ENCODE data around the gene ANAPC15. TPM values are rescaled to one million over a fixed set of nuclear protein-coding genes. Genes with fewer than 3 reads are reported as not detected.

The ANAPC15 gene
- total RNA-seq, 2 donors from 2014 or later: 35.5 to 65.6 TPM

DNA sequence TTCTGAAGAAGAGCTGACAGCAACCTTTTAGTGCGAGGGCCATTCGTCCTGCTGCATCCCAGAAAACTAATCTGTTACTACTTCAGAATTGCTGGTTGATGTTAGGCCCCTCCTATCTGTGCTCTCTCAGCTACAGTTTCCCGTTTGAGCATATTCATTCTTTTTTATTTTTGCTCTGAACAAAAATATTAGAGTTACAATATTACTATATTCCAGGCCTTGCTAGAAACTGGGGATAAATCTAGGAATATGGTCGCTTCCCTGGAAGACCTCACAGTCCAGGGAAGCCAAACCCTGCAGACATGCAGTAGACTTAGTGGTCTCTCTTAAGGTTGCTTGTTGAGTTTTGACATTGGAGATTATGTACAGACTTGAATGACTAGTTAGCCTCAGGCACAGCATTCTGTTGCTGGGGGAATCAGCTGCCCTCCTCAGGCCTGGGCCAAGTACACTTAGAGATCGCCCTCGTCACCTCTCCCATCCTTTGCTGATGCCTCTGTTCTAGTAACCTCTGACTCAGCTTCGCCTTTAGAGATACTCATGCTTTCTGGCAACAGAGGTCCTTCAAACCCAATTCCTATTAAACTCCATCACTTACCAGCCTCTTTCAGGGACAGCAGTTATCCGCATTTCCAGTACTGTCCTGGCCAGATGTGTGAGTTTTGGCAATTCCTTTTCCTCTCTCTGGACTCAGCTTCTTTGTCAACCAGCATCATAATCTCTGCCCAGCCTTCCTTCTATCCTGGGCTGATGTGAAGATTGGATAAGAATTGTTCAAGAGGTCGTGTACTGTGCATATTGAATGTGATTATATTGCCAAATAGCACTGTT, 698 bp upstream of the ANAPC15 start:
- Mint-ChIP-seq H3K4me3 (peak overlapping the region; percentile 87), H3K27ac (peak overlapping the region; percentile 96)
- ATAC-seq (replicated peaks): peak; percentile 2

GRCh38 chr11:72111300-72112142, 974 bp downstream of the ANAPC15 start:
- peak; percentile 0 for ATAC-seq (replicated peaks)
- peak overlapping the region; percentile 87 for H3K4me3 Mint-ChIP-seq
- peaks cover 2% of the 10 kb centered on the region for H3K27me3 Mint-ChIP-seq
- H3K4me1 Mint-ChIP-seq: peaks cover 24% of the 10 kb centered on the region
- peaks cover 10% of the 10 kb centered on the region for H3K9me3 Mint-ChIP-seq
- H3K27ac Mint-ChIP-seq: peak overlapping the region; percentile 96
- H3K36me3 Mint-ChIP-seq (ENCODE audit: low read depth): peaks cover 32% of the 10 kb centered on the region

More for the DNA sequence above, 698 bp upstream of the ANAPC15 start:
- Mint-ChIP-seq H3K36me3 (ENCODE audit: low read depth) (peaks cover 26% of the 10 kb centered on the region), H3K4me1 (peaks cover 24% of the 10 kb centered on the region), H3K9me3 (peaks cover 10% of the 10 kb centered on the region), H3K27me3 (peaks cover 6% of the 10 kb centered on the region)

GRCh38 chr11:72105888-72106287, 6.6 kb downstream of the ANAPC15 start, which contains the start of gene TOMT:
Gene TOMT (plus strand): TSS chr11:72105924. CDS start chr11:72105952, 28 bp downstream.
- Mint-ChIP-seq H3K9me3 (no peaks in the 10 kb centered on the region), H3K27ac (peak within 1 kb of the TSS; percentile 43), H3K27me3 (no peaks in the 10 kb centered on the region), H3K4me3 (peak within 1 kb of the TSS; percentile 92), H3K4me1 (peaks cover 30% of the 10 kb centered on the region), H3K36me3 (ENCODE audit: low read depth) (peaks cover 43% of the 10 kb centered on the region)
- no peak for ATAC-seq (replicated peaks)

- H3K9me3 Mint-ChIP-seq: no peaks in the 10 kb centered on the region
- no peaks in the 10 kb centered on the region for H3K27me3 Mint-ChIP-seq
- peak overlapping the region; percentile 96 for H3K27ac Mint-ChIP-seq
- H3K4me1 Mint-ChIP-seq: peaks cover 36% of the 10 kb centered on the region
- H3K4me3 Mint-ChIP-seq: peak overlapping the region; percentile 92
- H3K36me3 Mint-ChIP-seq (ENCODE audit: low read depth): peaks cover 45% of the 10 kb centered on the region
- no peak for ATAC-seq (replicated peaks)
Observed at GRCh38 chr11:72103754-72104167, 8.7 kb downstream of the ANAPC15 start.

DNA sequence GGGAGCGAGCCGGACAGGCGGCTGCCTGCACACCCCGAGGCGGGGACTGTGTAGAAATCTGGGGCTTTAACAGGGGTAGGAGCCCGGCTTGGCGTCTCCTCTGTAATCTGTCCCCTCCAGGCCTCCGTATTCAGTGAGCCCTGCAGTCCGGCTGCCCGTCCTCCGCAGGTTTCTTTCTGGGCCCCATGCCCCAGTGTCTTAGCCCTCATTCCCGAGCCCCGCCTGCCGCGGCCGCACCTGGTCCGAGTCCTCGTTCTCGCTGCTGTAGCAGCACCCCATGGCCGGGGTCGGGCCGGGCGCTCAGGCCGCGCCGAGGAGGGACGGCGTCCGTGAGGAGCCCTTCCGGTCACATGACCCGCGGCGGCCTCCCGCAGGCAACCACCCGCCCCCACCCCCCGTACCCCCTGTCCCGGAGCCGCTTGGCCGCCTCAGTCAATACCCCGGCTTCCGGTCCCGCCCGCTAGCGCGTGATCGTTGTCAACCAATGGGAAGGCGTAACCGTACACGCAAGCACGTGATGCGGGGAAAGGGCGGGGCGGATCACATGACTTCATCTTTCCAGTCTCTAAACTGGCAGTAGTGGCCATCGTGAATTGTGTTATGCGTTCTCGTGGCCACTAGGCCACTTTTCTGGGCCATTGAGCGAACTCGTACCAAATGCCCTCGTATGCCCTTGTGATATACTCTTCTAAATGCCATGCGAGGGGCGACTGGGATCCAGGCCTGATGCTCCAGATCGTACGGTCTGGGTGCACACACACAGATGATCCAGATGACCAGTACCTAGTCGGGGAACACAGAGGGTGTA, 9.3 kb downstream of the ANAPC15 start, which contains the start of gene LAMTOR1:
LAMTOR1 (minus strand) TSS at position 352 of the 808 bp plus-strand sequence; CDS start at position 279, 73 bp downstream.
- Mint-ChIP-seq H3K27ac (peak within 1 kb of the TSS; percentile 96), H3K4me1 (peaks cover 36% of the 10 kb centered on the region)

GRCh38 chr11:72102631-72102945, 9.9 kb downstream of the ANAPC15 start:
- Mint-ChIP-seq H3K9me3 (no peaks in the 10 kb centered on the region), H3K4me3 (peak overlapping the region; percentile 92), H3K27me3 (no peaks in the 10 kb centered on the region), H3K36me3 (ENCODE audit: low read depth) (peaks cover 56% of the 10 kb centered on the region), H3K27ac (peak overlapping the region; percentile 96), H3K4me1 (peaks cover 41% of the 10 kb centered on the region)
- peak; percentile 16 for ATAC-seq (replicated peaks)

More for the DNA sequence above, 9.3 kb downstream of the ANAPC15 start, which contains the start of gene LAMTOR1:
- H3K27me3 Mint-ChIP-seq: no peaks in the 10 kb centered on the region
- peak within 1 kb of the TSS; percentile 92 for H3K4me3 Mint-ChIP-seq
- H3K9me3 Mint-ChIP-seq: no peaks in the 10 kb centered on the region
- ATAC-seq (replicated peaks): peak; percentile 99
- H3K36me3 Mint-ChIP-seq (ENCODE audit: low read depth): peaks cover 51% of the 10 kb centered on the region

DNA sequence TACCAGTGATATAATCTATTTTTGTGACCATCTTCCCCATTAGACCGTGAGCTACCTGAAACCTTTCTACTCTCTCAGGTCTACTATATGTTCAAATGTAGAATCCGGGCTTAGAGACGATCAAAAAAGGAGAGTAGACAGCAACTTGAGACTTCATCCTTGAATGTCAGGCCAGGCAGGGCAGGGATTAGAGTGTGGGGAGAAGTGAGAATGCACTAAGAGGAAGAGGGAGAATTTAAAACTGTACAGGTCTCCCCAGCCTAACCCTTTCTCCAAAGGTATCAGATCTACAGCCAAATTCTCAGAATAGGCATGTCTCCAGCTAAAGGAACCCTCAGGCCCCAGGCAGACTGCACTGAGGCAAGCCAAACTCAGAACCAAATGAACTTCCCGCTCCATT, 10.3 kb downstream of the ANAPC15 start:
- ATAC-seq (replicated peaks): no peak
- Mint-ChIP-seq H3K27ac (peak overlapping the region; percentile 96), H3K4me3 (peak overlapping the region; percentile 92), H3K4me1 (peaks cover 41% of the 10 kb centered on the region), H3K27me3 (no peaks in the 10 kb centered on the region), H3K9me3 (no peaks in the 10 kb centered on the region), H3K36me3 (ENCODE audit: low read depth) (peaks cover 56% of the 10 kb centered on the region)

DNA sequence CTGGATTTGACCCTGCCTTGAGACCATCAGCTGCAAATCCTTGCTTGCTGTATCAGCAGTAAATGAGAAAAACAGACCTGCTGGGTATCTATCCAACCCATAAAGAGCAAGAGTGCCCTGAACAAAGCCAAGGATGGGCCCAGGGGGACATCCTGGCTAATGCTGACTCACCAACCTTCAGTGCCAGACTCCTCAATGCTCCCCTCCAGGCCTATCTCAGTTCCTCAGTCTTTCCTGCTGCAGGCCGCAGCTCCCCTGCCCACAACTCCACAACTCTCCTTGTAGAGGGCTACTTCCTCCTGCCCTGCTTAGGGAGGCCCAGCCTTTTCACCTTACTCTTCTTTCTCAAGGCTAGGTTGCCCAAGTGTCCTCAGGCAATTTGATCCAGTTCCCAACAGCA, 12.0 kb downstream of the ANAPC15 start:
- no peak for ATAC-seq (replicated peaks)
- H3K36me3 Mint-ChIP-seq (ENCODE audit: low read depth): peaks cover 63% of the 10 kb centered on the region
- H3K27me3 Mint-ChIP-seq: no peaks in the 10 kb centered on the region
- no peak overlapping the region for H3K4me3 Mint-ChIP-seq
- H3K27ac Mint-ChIP-seq: peak overlapping the region; percentile 96
- no peaks in the 10 kb centered on the region for H3K9me3 Mint-ChIP-seq
- H3K4me1 Mint-ChIP-seq: peaks cover 41% of the 10 kb centered on the region

- Mint-ChIP-seq H3K27me3 (no peaks in the 10 kb centered on the region), H3K4me3 (no peak overlapping the region), H3K9me3 (no peaks in the 10 kb centered on the region), H3K27ac (peak overlapping the region; percentile 96), H3K4me1 (peaks cover 41% of the 10 kb centered on the region), H3K36me3 (ENCODE audit: low read depth) (peaks cover 68% of the 10 kb centered on the region)
- ATAC-seq (replicated peaks): no peak
Observed at GRCh38 chr11:72100009-72100408, 12.5 kb downstream of the ANAPC15 start.

DNA sequence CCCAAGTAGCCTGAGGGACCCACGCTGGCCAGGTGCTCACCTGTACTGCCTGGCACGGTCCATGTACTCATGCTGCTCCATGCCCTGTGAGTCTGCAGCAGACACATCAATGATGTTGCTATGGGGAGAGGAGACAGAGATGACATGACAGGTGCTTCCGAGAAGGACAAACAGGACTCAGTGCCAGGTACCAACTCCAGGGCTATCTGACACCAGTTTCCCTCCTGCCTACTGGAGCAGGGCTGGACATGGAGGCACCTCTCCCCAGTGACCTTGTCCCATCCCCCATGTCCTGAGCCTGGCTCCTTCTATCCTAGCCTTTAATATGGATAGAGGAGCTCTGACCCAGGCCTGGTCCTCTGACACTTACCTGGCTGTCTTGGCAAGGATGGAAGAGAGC, 13.8 kb downstream of the ANAPC15 start:
- H3K4me3 Mint-ChIP-seq: no peak overlapping the region
- H3K27ac Mint-ChIP-seq: no peak overlapping the region
- H3K4me1 Mint-ChIP-seq: peaks cover 35% of the 10 kb centered on the region
- H3K36me3 Mint-ChIP-seq (ENCODE audit: low read depth): peaks cover 80% of the 10 kb centered on the region
- no peak for ATAC-seq (replicated peaks)
- H3K27me3 Mint-ChIP-seq: no peaks in the 10 kb centered on the region
- no peaks in the 10 kb centered on the region for H3K9me3 Mint-ChIP-seq

DNA sequence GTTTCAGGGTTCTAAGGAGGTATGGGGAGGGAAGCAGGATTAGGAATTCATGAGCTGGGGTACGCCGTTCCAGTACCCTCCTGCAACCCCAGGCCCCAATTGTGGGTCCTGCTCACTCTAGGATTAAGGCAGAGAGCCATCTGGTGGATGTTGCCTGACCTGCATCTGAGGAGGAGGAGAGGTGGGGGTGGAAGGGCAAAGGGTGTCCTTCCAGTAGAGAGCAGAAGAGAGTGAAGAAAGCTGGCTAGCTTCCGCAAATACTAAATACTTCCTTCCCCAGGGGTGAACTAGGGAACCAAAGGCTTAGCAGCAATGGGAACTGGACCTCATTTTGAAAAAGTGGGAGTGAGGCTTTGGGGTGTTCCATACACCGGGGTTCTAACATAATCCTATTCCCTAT, 21.2 kb downstream of the ANAPC15 start:
- H3K4me1 Mint-ChIP-seq: peaks cover 18% of the 10 kb centered on the region

GRCh38 chr11:72088076-72088808, 24.3 kb downstream of the ANAPC15 start:
- Mint-ChIP-seq H3K4me1 (peaks cover 25% of the 10 kb centered on the region), H3K27me3 (no peaks in the 10 kb centered on the region), H3K36me3 (ENCODE audit: low read depth) (peaks cover 25% of the 10 kb centered on the region), H3K27ac (peak overlapping the region; percentile 55), H3K9me3 (no peaks in the 10 kb centered on the region), H3K4me3 (no peak overlapping the region)
- peak; percentile 61 for ATAC-seq (replicated peaks)

More for the DNA sequence above, 21.2 kb downstream of the ANAPC15 start:
- H3K9me3 Mint-ChIP-seq: no peaks in the 10 kb centered on the region
- peak; percentile 82 for ATAC-seq (replicated peaks)
- H3K4me3 Mint-ChIP-seq: no peak overlapping the region
- H3K27ac Mint-ChIP-seq: peak overlapping the region; percentile 70
- H3K27me3 Mint-ChIP-seq: no peaks in the 10 kb centered on the region
- H3K36me3 Mint-ChIP-seq (ENCODE audit: low read depth): peaks cover 47% of the 10 kb centered on the region

DNA sequence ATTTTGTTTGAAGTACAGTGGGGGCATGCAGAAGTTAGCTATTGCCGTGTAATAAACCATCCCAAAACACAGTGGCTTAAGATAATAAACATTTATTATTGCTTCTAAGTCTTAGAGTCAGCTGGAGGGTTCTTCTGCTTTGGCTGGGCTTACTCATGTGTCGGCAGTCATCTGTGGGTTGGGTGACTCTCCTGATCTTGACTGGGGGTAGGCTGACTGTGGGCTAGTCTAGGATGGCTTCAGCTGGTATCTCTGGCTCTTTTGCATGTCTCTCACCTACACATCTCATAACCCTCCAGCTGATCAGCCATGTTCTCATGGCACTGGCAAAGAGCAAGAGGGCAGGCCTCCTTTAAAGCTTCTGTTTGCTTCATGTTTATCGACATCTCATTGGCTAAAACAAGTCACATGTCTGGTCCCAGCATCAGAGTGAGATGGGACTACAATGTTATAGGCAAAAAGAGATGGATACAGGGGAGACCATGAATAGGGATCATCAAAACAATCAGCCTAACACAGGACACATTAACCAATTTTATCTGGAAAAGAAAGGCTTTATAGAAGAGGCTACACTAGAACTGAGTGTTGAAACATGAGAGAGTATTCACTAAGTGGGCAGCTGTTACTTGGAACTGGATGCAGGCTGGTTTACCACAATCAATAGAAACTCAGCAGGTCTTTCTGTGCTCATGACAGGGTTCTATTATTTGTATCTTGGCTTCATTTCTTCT, 26.7 kb downstream of the ANAPC15 start:
- H3K9me3 Mint-ChIP-seq: no peaks in the 10 kb centered on the region
- peak overlapping the region; percentile 39 for H3K27ac Mint-ChIP-seq
- peaks cover 25% of the 10 kb centered on the region for H3K36me3 Mint-ChIP-seq (ENCODE audit: low read depth)
- no peak overlapping the region for H3K4me3 Mint-ChIP-seq
- peaks cover 26% of the 10 kb centered on the region for H3K4me1 Mint-ChIP-seq
- ATAC-seq (replicated peaks): peak; percentile 41
- H3K27me3 Mint-ChIP-seq: no peaks in the 10 kb centered on the region

All from activated T-helper 17 cell treated with anti-CD3 and anti-CD28 coated beads, Interleukin-2, amount 50 U/mL, for 72 hours (primary cell).